GM18867 (cell line): Measurements from ENCODE around the gene ZP3.
"Not testable (repeated sequence)": the region's sequence is repeated elsewhere in the genome, so short reads cannot be mapped to it uniquely, and the experiment has no call there.

Experiments
- ATAC-seq: cut with Tn5 transposase; IDR thresholded peaks from one replicate; pipeline ENCODE4 v1.9.1; 2021; ENCODE audit warnings: mild to moderate bottlenecking, moderate library complexity; ENCODE audit not compliant: unreplicated experiment

Gene ZP3

GRCh38 chr7:76439120-76439888 lies 14.6 kb downstream of the ZP3 start:
- ATAC-seq: not testable (repeated sequence)

DNA sequence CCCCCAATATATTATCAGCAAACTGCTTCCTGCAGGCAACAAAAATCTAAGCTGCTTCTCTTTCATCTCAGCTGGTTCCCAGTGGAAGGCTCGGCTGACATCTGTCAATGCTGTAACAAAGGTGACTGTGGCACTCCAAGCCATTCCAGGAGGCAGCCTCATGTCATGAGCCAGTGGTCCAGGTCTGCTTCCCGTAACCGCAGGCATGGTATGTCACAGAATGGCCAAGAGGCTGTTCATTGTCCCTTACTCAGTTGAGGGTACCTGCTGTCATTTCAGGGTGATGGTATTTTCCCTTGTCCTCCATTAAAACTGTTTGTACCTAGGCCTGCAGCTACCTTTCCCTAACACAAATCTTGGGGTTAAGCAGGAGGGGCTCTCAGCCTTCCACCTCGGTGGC lies 15.7 kb downstream of the ZP3 start:
- ATAC-seq: not testable (repeated sequence)

- peak; percentile 42 for ATAC-seq
Observed at GRCh38 chr7:76441792-76442191, 17.0 kb downstream of the ZP3 start.

- ATAC-seq: not testable (repeated sequence)
Observed at GRCh38 chr7:76442664-76443446, 18.1 kb downstream of the ZP3 start.

DNA sequence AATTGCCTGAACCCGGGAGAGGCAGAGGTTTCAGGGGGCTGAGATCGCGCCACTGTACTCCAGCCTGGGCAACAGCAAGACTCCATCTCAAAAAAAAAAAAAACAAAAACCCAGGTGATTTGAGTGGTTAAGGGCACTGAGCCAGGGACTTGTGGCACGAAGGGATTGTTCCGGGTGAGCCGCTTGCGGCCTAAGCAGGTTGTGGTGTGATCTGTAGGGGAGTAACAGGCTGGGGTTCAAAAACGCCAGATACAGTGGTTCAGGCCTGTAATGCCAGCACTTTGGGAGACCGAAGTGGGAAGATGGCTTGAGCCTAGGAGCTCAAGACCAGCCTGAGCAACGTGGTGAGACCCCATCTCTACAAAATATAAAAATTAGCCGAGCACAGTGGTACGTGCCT lies 19.1 kb downstream of the ZP3 start:
- not testable (repeated sequence) for ATAC-seq

DNA sequence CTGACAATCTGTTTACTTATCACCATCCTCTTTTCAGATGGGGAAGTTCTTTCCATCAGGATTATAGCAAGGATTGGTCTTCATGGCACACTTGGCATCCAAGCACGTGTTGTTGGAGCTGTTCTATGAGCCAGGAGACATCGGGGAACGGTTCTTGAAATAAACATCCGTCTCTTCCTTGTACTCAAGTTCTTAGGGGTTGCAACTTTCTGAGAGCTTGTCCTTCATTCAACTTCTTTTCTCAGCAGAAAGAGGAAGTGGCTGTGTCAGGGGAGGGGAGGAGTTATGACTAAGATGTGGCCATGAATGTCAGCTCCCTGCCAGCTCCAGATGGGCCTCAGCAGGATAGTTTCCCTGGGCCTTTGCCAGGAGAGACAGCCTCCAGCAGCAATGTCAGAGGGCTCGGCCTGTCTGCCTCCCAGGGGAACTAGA lies 20.8 kb downstream of the ZP3 start:
- peak; percentile 75 for ATAC-seq

DNA sequence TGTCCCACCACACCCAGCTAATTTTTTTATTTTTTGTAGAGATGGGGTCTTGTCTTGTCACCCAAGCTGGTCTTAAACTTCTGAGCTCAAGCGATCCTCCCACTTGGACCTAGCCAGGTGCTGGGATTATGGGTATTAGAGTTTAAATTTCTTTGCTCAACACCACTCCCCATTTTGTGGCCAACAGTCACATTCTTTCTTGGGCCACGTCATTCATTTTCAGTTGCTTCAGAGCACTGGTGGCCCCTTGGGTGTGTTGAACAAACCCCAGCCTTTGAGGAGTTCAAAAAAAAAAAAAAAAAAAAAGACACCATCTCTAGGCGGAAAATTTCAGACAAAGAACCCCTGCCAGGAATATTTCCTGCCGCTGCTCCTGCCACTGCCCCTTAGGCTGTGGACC lies 32.3 kb downstream of the ZP3 start:
- ATAC-seq: not testable (repeated sequence)

DNA sequence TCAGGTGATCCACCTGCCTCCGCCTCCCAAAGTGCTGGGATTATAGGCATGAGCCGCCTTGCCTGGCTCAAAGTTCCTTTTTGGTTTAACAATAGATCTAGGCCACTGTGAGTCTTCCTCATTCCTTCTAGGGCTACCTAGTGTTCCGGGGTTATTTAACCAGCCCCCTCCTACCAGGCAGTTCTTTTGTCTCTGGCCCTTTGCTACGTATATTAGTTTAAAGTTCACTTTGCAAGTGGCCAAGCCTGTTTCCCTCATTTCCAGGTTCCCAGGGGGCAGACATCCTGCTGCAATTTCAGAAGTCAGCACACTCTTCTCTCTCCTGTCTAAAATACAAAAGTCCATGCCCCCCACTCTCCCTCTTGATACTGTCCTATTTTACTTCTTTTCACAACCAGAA lies 33.8 kb downstream of the ZP3 start:
- ATAC-seq: not testable (repeated sequence)

DNA sequence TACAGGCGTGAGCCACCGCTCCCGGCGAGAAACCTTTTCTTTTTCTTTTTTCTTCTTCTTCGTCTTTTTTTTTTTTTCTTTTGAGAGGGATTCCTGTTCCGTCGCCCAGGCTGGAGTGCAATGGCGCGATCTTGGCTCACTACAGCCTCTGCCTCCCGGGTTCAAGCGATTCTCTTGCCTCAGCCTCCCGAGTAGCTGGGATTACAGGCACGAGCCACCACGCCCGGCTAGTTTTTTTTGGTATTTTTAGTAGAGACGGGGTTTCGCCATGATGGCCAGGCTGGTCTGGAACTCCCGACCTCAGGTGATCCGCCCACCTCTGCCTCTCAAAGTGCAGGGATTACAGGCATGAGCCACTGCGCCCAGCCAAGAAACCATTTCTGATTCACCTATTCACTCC lies 36.0 kb downstream of the ZP3 start:
- ATAC-seq: not testable (repeated sequence)

GRCh38 chr7:76461464-76462101 lies 36.8 kb downstream of the ZP3 start, which contains the start of gene DTX2:
Gene DTX2, plus strand, starts transcription at chr7:76461709. Its CDS starts 18,801 bp downstream, at chr7:76480510.
- peak; percentile 96 for ATAC-seq

- not testable (repeated sequence) for ATAC-seq
Observed at GRCh38 chr7:76462271-76462882, 37.6 kb downstream of the ZP3 start.

DNA sequence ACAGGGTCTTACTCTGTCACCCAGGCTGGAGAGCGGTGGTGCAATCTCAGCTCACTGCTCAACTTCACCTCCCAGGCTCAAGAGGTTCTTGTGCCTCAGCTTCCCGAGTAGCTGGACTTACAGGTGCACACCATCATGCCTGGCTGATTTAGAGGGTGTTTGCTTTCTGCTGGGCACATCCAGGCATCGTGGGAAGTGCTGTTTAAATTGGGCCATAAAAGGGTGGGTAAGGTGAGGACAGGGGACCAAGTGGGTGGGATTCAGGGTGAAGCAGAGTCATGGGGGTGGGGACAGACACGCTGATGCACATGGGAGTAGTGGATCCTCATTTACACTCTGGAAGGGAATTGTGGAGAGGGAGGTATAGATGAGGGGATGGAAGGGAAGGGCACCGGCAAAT lies 40.2 kb downstream of the ZP3 start:
- ATAC-seq: not testable (repeated sequence)

DNA sequence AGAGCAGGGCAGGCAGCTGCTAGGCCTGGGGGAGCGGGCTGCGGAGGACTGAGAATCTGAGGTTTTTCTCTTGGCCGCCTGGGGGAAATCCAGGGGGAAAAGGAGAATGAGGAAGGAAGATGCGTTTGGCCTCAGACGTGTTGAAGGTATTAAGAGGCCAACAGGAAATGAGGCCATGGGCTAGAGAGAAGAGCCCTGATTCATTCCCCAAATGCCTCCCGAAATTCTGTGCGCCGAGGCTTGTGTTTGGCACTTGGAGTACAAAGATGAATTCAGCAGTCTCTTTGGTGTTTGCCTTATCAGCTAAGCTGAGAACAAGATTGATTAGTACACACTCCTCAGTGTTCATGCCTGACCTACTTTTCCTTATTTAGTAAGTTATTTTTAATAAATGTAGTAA lies 41.2 kb downstream of the ZP3 start:
- ATAC-seq: not testable (repeated sequence)

DNA sequence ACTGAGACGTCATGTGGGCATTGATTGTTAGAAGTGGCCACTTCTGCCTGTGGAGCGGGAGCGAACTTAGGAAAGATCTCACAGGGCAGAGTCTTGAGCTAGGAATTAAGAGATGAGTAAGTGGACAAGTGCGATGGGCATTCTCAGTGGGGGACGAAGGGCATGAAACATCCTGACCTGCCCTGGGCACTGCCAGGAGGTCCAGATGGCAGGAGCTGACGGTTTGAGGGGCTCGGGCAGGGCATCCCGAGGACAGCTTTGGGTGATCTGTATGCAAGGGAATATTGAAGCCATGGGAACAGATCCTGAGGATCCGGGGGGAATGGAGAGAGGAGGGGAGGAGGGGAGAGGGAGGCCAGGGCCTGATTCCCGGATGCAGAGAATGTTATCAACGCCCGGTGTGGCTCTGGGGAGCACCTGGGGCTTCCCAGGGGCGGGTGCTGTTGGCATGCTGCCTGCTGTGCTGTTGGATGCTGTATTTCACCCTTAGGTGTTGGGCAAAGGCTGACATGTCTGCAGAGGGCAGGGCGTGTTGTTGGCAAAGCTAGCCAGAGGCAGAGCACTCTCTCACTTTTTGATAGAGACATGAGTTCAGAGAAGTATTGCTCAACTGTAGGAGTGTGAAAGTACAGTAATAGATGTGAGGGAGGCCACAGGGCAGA lies 43.1 kb downstream of the ZP3 start:
- ATAC-seq: not testable (repeated sequence)

DNA sequence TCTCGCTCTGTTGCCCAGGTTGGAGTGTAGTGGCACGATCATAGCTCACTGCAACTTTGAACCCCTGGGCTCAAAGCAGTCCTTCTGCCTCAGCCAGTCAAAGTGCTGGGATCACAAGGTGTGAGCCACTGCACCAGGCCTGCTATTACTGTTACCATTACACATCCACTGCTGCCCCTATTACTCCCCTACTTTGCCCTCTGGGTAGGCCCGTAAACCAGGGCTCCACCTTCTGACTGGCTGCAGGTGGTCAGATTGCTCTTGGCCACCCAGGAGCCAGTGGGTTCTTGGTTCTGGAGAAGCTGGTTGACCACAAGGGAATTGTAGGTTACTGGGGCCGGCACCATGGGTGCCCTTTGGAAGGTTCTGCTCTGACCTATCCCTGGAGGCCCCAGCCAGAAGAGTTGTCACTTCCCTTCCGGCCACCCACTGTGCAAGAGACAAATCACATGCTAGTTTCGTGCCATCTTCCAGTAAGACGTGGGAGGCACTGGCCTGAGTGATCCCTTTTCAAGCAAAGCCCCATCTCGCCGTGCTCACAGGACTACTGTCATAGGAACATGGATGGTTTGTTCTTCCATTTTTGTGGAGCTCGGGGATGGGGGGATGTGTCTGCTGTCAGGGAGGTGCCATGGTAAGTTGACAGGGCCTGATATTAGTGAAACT lies 46.9 kb downstream of the ZP3 start:
- ATAC-seq: not testable (repeated sequence)

GRCh38 chr7:76473097-76473496 lies 48.3 kb downstream of the ZP3 start:
- ATAC-seq: not testable (repeated sequence)

- not testable (repeated sequence) for ATAC-seq
Observed at GRCh38 chr7:76476280-76476679, 51.5 kb downstream of the ZP3 start.

DNA sequence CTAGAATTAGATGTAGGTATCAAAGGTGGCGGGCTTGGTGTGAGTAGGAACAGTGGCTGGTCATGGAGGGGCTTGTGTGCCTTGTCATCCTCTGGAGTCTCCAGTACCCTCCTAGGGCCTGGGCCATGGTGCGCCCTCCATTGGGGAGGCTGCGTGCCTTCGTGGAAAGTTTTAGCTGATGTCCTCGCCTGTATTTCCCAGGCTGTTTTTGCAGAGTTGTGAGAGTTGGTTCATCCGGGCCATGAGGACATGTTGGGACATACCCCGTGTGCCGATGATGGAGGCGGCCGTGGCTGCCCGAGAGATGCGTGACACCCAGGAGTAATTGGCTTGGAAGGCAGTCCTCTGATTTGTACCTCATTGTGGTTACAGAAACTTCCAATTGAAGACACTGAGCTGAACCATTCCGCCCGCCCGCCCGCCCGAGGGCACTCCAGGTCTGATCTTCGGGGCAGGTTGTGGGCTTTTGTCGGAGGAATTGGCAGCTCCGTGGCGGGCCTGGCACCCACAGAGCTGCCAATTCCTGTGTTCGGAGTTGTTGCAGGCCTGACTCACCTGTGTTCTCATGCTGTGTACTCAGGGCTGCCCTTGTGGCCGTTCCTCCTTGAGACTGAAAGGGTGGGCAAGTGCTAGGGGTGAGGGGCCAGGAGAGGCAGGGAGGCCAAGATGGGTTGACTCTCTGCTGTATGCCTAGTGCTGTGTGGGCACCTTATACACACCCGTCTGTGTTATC lies 52.2 kb downstream of the ZP3 start:
- not testable (repeated sequence) for ATAC-seq

DNA sequence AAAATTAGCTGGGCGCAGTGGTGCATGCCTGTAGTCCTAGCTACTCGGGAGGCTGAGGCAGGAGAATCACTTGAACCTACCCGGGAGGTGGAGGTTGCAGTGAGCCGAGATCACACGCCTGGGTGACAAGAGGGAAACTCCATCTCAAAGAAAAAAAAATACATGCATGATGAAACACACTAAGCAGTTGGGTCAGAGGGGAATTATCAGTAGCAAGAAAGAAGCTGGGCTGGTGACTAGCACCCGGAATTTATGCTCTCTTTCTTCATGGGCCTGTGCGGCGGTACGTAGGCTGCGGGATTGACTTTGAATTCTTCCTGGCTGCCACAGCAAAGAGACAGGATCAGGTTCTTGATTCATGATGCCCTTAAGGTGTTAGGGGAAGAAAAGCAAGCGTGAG lies 54.9 kb downstream of the ZP3 start:
- ATAC-seq: not testable (repeated sequence)
